ENCODE results near the gene TFRC.

The TFRC gene

GRCh38 chr3:196055683-196056270, 26.1 kb downstream of the TFRC start:
- Histone ChIP-seq H3K27me3 (ENCODE audit: control insufficient read depth, insufficient read depth, low read length) (no peaks in the 10 kb centered on the region), H3K4me2 (ENCODE audit: low read length) (no peak overlapping the region), H3K4me3 (ENCODE audit: low read length) (no peak overlapping the region), H3K4me1 (ENCODE audit: control insufficient read depth, insufficient read depth, low read length) (no peaks in the 10 kb centered on the region), H3K9me3 (replicated peaks; ENCODE audit: low read length) (no peaks in the 10 kb centered on the region), H3K36me3 (ENCODE audit: insufficient read depth, low read length) (peaks cover 59% of the 10 kb centered on the region), H3K9ac (ENCODE audit: low read depth, low read length) (no peak overlapping the region)

DNA sequence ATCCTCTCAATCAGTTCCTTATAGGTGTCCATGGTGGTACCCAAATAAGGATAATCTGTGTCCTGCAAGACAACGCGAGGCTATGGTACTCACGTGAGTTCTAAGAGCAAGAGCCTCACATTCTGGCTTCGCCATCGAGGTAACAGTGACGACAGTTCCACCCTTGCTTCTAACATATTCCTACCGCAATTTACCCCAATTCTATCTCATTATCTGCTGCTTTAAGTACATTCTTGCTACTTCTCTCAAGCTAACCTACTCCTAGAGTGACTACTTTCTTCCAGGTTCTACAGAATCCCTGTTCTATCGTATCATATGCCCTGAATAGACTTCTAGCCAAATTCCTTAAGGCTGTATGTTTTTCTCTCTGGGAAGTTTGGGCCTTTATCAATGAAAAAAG, 26.6 kb downstream of the TFRC start:
- H3K9me3 ChIP-seq (replicated peaks; ENCODE audit: low read length): no peaks in the 10 kb centered on the region
- H3K27me3 ChIP-seq (ENCODE audit: control insufficient read depth, insufficient read depth, low read length): no peaks in the 10 kb centered on the region
- H3K4me3 ChIP-seq (ENCODE audit: low read length): no peak overlapping the region
- H3K9ac ChIP-seq (ENCODE audit: low read depth, low read length): no peak overlapping the region
- H3K36me3 ChIP-seq (ENCODE audit: insufficient read depth, low read length): peaks cover 61% of the 10 kb centered on the region
- H3K4me2 ChIP-seq (ENCODE audit: low read length): no peak overlapping the region
- no peaks in the 10 kb centered on the region for H3K4me1 ChIP-seq (ENCODE audit: control insufficient read depth, insufficient read depth, low read length)

- H3K4me2 ChIP-seq (ENCODE audit: low read length): no peak overlapping the region
- no peaks in the 10 kb centered on the region for H3K9me3 ChIP-seq (replicated peaks; ENCODE audit: low read length)
- no peaks in the 10 kb centered on the region for H3K4me1 ChIP-seq (ENCODE audit: control insufficient read depth, insufficient read depth, low read length)
- no peak overlapping the region for H3K4me3 ChIP-seq (ENCODE audit: low read length)
- H3K9ac ChIP-seq (ENCODE audit: low read depth, low read length): no peak overlapping the region
- peaks cover 61% of the 10 kb centered on the region for H3K36me3 ChIP-seq (ENCODE audit: insufficient read depth, low read length)
- H3K27me3 ChIP-seq (ENCODE audit: control insufficient read depth, insufficient read depth, low read length): no peaks in the 10 kb centered on the region
Observed at GRCh38 chr3:196054661-196055060, 27.2 kb downstream of the TFRC start.

DNA sequence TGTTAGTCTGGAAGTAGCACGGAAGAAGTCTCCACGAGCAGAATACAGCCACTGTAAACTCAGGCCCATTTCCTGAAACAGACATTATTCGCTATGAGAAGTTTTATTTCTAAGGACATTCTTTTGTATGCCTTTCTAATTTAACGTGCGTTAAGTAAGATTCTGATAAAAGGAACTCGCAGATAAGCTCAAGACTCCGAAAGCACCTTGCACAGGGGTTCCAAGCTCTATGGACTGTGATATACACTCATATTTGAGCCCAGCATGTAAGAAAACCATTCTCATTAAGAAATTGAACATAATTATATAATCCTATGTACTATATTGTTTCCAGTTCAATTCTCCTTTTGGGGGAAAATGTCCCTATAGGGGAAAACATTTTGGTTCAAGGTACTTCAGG, 28.4 kb downstream of the TFRC start:
- Histone ChIP-seq H3K36me3 (ENCODE audit: insufficient read depth, low read length) (peaks cover 67% of the 10 kb centered on the region), H3K9me3 (replicated peaks; ENCODE audit: low read length) (no peaks in the 10 kb centered on the region), H3K4me2 (ENCODE audit: low read length) (no peak overlapping the region), H3K4me3 (ENCODE audit: low read length) (no peak overlapping the region), H3K9ac (ENCODE audit: low read depth, low read length) (no peak overlapping the region), H3K27me3 (ENCODE audit: control insufficient read depth, insufficient read depth, low read length) (no peaks in the 10 kb centered on the region), H3K4me1 (ENCODE audit: control insufficient read depth, insufficient read depth, low read length) (no peaks in the 10 kb centered on the region)

- H3K4me2 ChIP-seq (ENCODE audit: low read length): no peak overlapping the region
- peaks cover 58% of the 10 kb centered on the region for H3K36me3 ChIP-seq (ENCODE audit: insufficient read depth, low read length)
- no peak overlapping the region for H3K9ac ChIP-seq (ENCODE audit: low read depth, low read length)
- no peaks in the 10 kb centered on the region for H3K27me3 ChIP-seq (ENCODE audit: control insufficient read depth, insufficient read depth, low read length)
- no peaks in the 10 kb centered on the region for H3K4me1 ChIP-seq (ENCODE audit: control insufficient read depth, insufficient read depth, low read length)
- no peak overlapping the region for H3K4me3 ChIP-seq (ENCODE audit: low read length)
- no peaks in the 10 kb centered on the region for H3K9me3 ChIP-seq (replicated peaks; ENCODE audit: low read length)
Observed at GRCh38 chr3:196051282-196052076, 30.4 kb downstream of the TFRC start.

DNA sequence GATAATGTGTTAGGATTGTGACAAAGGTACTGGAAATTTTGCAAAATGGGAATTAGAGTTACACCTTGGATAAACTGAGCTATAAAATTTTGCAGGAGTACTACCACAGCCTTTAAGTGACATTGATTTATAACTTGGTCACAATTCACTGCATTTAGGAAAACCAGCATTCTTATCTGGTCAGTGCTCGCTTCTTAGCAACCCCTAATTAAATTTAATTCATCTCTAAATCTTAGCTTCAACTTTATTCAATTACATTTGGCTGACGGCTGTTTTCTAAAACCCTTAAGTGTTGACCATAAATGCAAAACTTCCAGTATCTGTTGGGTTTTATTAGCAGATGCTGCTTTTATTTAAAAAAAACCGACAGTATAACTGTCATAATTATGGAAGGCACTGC, 31.3 kb downstream of the TFRC start:
- H3K4me2 ChIP-seq (ENCODE audit: low read length): no peak overlapping the region
- no peak overlapping the region for H3K4me3 ChIP-seq (ENCODE audit: low read length)
- no peaks in the 10 kb centered on the region for H3K9me3 ChIP-seq (replicated peaks; ENCODE audit: low read length)
- H3K4me1 ChIP-seq (ENCODE audit: control insufficient read depth, insufficient read depth, low read length): no peaks in the 10 kb centered on the region
- H3K27me3 ChIP-seq (ENCODE audit: control insufficient read depth, insufficient read depth, low read length): no peaks in the 10 kb centered on the region
- no peak overlapping the region for H3K9ac ChIP-seq (ENCODE audit: low read depth, low read length)
- peaks cover 52% of the 10 kb centered on the region for H3K36me3 ChIP-seq (ENCODE audit: insufficient read depth, low read length)

- Histone ChIP-seq H3K9me3 (replicated peaks; ENCODE audit: low read length) (no peaks in the 10 kb centered on the region), H3K4me1 (ENCODE audit: control insufficient read depth, insufficient read depth, low read length) (no peaks in the 10 kb centered on the region), H3K9ac (ENCODE audit: low read depth, low read length) (no peak overlapping the region), H3K27me3 (ENCODE audit: control insufficient read depth, insufficient read depth, low read length) (no peaks in the 10 kb centered on the region), H3K4me3 (ENCODE audit: low read length) (no peak overlapping the region), H3K36me3 (ENCODE audit: insufficient read depth, low read length) (peaks cover 43% of the 10 kb centered on the region), H3K4me2 (ENCODE audit: low read length) (no peak overlapping the region)
Observed at GRCh38 chr3:196049653-196050052, 32.2 kb downstream of the TFRC start.

DNA sequence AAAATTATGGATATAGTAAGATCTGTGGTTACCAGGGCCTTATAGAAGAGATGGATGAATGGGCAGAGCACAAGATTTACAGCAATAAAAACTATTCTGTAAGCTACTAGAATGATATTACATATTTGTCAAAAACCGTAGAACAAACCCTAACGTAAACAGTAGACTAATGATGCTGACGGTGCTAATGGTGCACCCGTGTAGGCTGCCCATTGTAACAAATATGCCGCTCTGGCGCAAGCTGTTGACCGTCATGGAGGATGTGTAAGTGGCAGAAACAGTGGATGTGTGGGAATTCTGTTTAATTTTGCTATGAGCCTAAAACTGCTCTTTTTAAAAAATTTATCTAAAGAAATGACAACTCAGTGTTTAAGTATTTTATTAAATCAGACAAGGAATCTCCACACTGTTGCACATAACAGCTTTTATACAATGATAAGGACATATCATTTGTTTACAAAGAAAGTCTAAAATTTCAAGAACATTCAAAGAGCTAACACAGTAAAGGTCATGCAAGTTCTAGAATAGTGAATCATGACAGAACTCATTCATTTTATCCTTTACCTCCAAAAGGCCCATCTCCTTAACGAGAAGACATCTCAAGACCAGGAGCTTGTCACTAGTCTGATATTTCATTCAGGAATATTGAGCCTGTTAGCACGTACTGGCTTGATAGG, 32.8 kb downstream of the TFRC start:
- H3K36me3 ChIP-seq (ENCODE audit: insufficient read depth, low read length): peaks cover 41% of the 10 kb centered on the region
- no peak overlapping the region for H3K4me2 ChIP-seq (ENCODE audit: low read length)
- no peak overlapping the region for H3K4me3 ChIP-seq (ENCODE audit: low read length)

GRCh38 chr3:196047391-196048030, 34.4 kb downstream of the TFRC start:
- Histone ChIP-seq H3K27me3 (ENCODE audit: control insufficient read depth, insufficient read depth, low read length) (no peaks in the 10 kb centered on the region), H3K36me3 (ENCODE audit: insufficient read depth, low read length) (peaks cover 33% of the 10 kb centered on the region), H3K4me3 (ENCODE audit: low read length) (no peak overlapping the region), H3K9me3 (replicated peaks; ENCODE audit: low read length) (no peaks in the 10 kb centered on the region), H3K9ac (ENCODE audit: low read depth, low read length) (no peak overlapping the region), H3K4me1 (ENCODE audit: control insufficient read depth, insufficient read depth, low read length) (no peaks in the 10 kb centered on the region), H3K4me2 (ENCODE audit: low read length) (no peak overlapping the region)

More for the DNA sequence above, 32.8 kb downstream of the TFRC start:
- Histone ChIP-seq H3K9me3 (replicated peaks; ENCODE audit: low read length) (no peaks in the 10 kb centered on the region), H3K9ac (ENCODE audit: low read depth, low read length) (no peak overlapping the region), H3K4me1 (ENCODE audit: control insufficient read depth, insufficient read depth, low read length) (no peaks in the 10 kb centered on the region), H3K27me3 (ENCODE audit: control insufficient read depth, insufficient read depth, low read length) (no peaks in the 10 kb centered on the region)

DNA sequence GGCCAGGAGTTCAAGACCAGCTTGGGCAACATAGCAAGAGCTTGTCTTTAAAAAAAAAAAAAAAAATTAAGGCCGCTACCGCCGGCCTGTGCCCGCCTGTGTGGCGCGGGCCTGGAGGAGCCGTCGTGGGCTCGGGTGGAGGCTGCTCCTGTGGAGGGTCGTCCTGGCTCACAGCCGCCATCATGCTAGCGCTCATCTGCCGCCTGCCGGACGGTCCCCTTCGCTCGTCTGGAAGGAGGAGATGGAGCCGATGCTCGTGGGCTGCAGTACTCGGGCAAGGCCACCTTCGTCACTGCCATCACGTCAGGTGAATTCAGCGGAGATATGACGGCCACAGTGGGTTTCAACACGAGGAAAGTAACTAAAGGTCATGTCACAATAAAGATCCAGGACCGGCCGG, 37.4 kb downstream of the TFRC start:
- H3K36me3 ChIP-seq (ENCODE audit: insufficient read depth, low read length): peaks cover 12% of the 10 kb centered on the region
- no peaks in the 10 kb centered on the region for H3K27me3 ChIP-seq (ENCODE audit: control insufficient read depth, insufficient read depth, low read length)
- no peak overlapping the region for H3K4me2 ChIP-seq (ENCODE audit: low read length)
- H3K9ac ChIP-seq (ENCODE audit: low read depth, low read length): no peak overlapping the region
- no peaks in the 10 kb centered on the region for H3K4me1 ChIP-seq (ENCODE audit: control insufficient read depth, insufficient read depth, low read length)
- H3K9me3 ChIP-seq (replicated peaks; ENCODE audit: low read length): no peaks in the 10 kb centered on the region
- no peak overlapping the region for H3K4me3 ChIP-seq (ENCODE audit: low read length)

GRCh38 chr3:196042673-196043072, 39.2 kb downstream of the TFRC start:
- no peak overlapping the region for H3K4me3 ChIP-seq (ENCODE audit: low read length)
- H3K9me3 ChIP-seq (replicated peaks; ENCODE audit: low read length): no peaks in the 10 kb centered on the region
- no peaks in the 10 kb centered on the region for H3K36me3 ChIP-seq (ENCODE audit: insufficient read depth, low read length)
- no peak overlapping the region for H3K4me2 ChIP-seq (ENCODE audit: low read length)
- H3K4me1 ChIP-seq (ENCODE audit: control insufficient read depth, insufficient read depth, low read length): no peaks in the 10 kb centered on the region
- no peaks in the 10 kb centered on the region for H3K27me3 ChIP-seq (ENCODE audit: control insufficient read depth, insufficient read depth, low read length)
- no peak overlapping the region for H3K9ac ChIP-seq (ENCODE audit: low read depth, low read length)

All from skeletal muscle satellite cell (primary cell).